Small intestine (tissue), 7 donors: Measurements from ENCODE around the gene LRMDA. TPM values are rescaled to one million over a fixed set of nuclear protein-coding genes. Genes with fewer than 3 reads are reported as not detected.

ENCODE experiments used
- DNase-seq, 2 donors: peaks; one replicate each; pipeline versions ENCODE4 v3.0.0 to v3.0.0-alpha.2; 2013
- FAIRE-seq: peaks from 2 replicates; lab custom pipeline; 2012; peaks lifted over from hg19 to GRCh38; lab: Jason Lieb, UNC
- H3K27ac ChIP-seq, 3 donors: one replicate each; pipeline ENCODE4 v1.5.1; 2013; ENCODE audit warnings: low read length in 2 of 3, mild to moderate bottlenecking in 2 of 3, control low read depth in 1 of 3, inconsistent platforms in 1 of 3, low read depth in 1 of 3, moderate library complexity in 1 of 3
- H3K27me3 ChIP-seq, 3 donors: one replicate each; pipeline ENCODE4 v1.6.1; 2013; ENCODE audit warnings: low read length in 3 of 3, inconsistent platforms in 1 of 3; ENCODE audit not compliant: control insufficient read depth in 3 of 3, insufficient read depth in 3 of 3
- H3K36me3 ChIP-seq, 3 donors: one replicate each; pipeline ENCODE4 v1.6.1; 2013; ENCODE audit warnings: low read length in 3 of 3, inconsistent platforms in 1 of 3, low read depth in 1 of 3, mild to moderate bottlenecking in 1 of 3, moderate library complexity in 1 of 3; ENCODE audit not compliant: control insufficient read depth in 3 of 3, insufficient read depth in 2 of 3
- H3K4me1 ChIP-seq, 3 donors: one replicate each; pipeline ENCODE4 v1.6.1; 2013; ENCODE audit warnings: low read length in 2 of 3, inconsistent platforms in 1 of 3, low read depth in 1 of 3, mild to moderate bottlenecking in 1 of 3, moderate library complexity in 1 of 3; ENCODE audit not compliant: control insufficient read depth in 3 of 3, insufficient read depth in 2 of 3
- H3K4me3 ChIP-seq, 3 donors: one replicate each; pipeline ENCODE4 v1.5.1; 2013; ENCODE audit warnings: low read length in 3 of 3, control low read depth in 1 of 3, inconsistent platforms in 1 of 3, low read depth in 1 of 3, mild to moderate bottlenecking in 1 of 3, moderate library complexity in 1 of 3
- H3K9me3 ChIP-seq, 2 donors: one replicate each; pipeline ENCODE4 v1.6.1; 2013; ENCODE audit warnings: low read depth in 1 of 2, low read length in 1 of 2; ENCODE audit not compliant: control insufficient read depth in 2 of 2, insufficient read depth in 1 of 2
- whole genome bisulfite sequencing, 3 donors: extraction: QIAGEN DNeasy Blood & Tissue Kit; methylation state at CpG; one replicate each; pipeline ENCODE4 v1.1.7; 2013; 5-methylcytosine and 5-hydroxymethylcytosine counted together
- polyA plus RNA-seq, 4 donors: library from polyadenylated mRNA; stranded (reverse) in 3 of 4; unstranded in 1 of 4; fragments of 200-250 nt in 3 of 4; fragments of 120-200 nt in 1 of 4; gene quantifications; one replicate each; pipeline versions ENCODE4 v1.2.1 to v1.2.3, GENCODE V29; 2013
- donor health status: healthy with polysubstance abuse.
- donor health status: control.
- donor health status: control.
- donor health status: Bipolar disorder and iron deficiency.
- donor health status: healthy.

Gene LRMDA
- polyA plus RNA-seq, 4 donors, result 5.6 to 16.2 (median 6.0) TPM; not detected in 1

GRCh38 chr10:75984067-75984466 lies 552.6 kb downstream of the LRMDA start:
- 91 to 95% (median 92%) methylated on average over 7 of the region's 7 CpGs for WGBS, 3 donors

GRCh38 chr10:75987616-75988015 lies 556.2 kb downstream of the LRMDA start:
- Histone ChIP-seq H3K9me3 (no peaks in the 10 kb centered on the region), H3K4me3 (no peak overlapping the region), H3K4me1 (no peaks in the 10 kb centered on the region), H3K36me3 (no peaks in the 10 kb centered on the region), H3K27me3 (no peaks in the 10 kb centered on the region), H3K27ac (no peak overlapping the region)
- DNase-seq (no peak), FAIRE-seq (no peak)
- WGBS, 3 donors, result 82 to 96% (median 85%) methylated on average over 1 of the region's 1 CpG

More at GRCh38 chr10:75984067-75984466, 552.6 kb downstream of the LRMDA start:
- Histone ChIP-seq H3K36me3 (no peaks in the 10 kb centered on the region), H3K27me3 (no peaks in the 10 kb centered on the region), H3K4me1 (no peaks in the 10 kb centered on the region), H3K27ac (no peak overlapping the region), H3K9me3 (no peaks in the 10 kb centered on the region), H3K4me3 (no peak overlapping the region)
- no peak for DNase-seq
- no peak for FAIRE-seq

- H3K27me3 ChIP-seq, result peaks cover 0 to 3% (median 0%) of the 10 kb centered on the region in 3 donors
- no peak for DNase-seq
- H3K4me3 ChIP-seq, result no peak overlapping the region
- no peak for FAIRE-seq
- H3K36me3 ChIP-seq, result no peaks in the 10 kb centered on the region
- H3K4me1 ChIP-seq, result no peaks in the 10 kb centered on the region
- H3K9me3 ChIP-seq, result no peaks in the 10 kb centered on the region
- H3K27ac ChIP-seq, result no peak overlapping the region
- WGBS, 3 donors, result 80 to 93% (median 92%) methylated on average over 9 of the region's 9 CpGs
These were observed 563.1 kb downstream of the LRMDA start for GRCh38 chr10:75994357-75995040.

GRCh38 chr10:75995041-75995430 lies 563.6 kb downstream of the LRMDA start:
- DNase-seq (no peak), FAIRE-seq (no peak)
- Histone ChIP-seq H3K9me3 (no peaks in the 10 kb centered on the region), H3K27ac (no peak overlapping the region), H3K27me3 (peaks cover 0 to 3% (median 0%) of the 10 kb centered on the region in 3 donors), H3K4me1 (no peaks in the 10 kb centered on the region), H3K4me3 (no peak overlapping the region), H3K36me3 (no peaks in the 10 kb centered on the region)
- 65 to 83% (median 75%) methylated on average over 1 of the region's 1 CpG for WGBS, 3 donors

GRCh38 chr10:75995720-75996119 lies 564.3 kb downstream of the LRMDA start:
- no peak overlapping the region for H3K4me3 ChIP-seq
- no peak overlapping the region for H3K27ac ChIP-seq
- H3K36me3 ChIP-seq, result no peaks in the 10 kb centered on the region
- no peaks in the 10 kb centered on the region for H3K9me3 ChIP-seq
- FAIRE-seq (no peak), DNase-seq (no peak)
- H3K4me1 ChIP-seq, result no peaks in the 10 kb centered on the region
- H3K27me3 ChIP-seq, result peaks cover 0 to 3% (median 0%) of the 10 kb centered on the region in 3 donors
- 9 to 53% (median 24%) methylated on average over 1 of the region's 1 CpG for WGBS, 3 donors

GRCh38 chr10:75999001-75999400 lies 567.6 kb downstream of the LRMDA start:
- Histone ChIP-seq H3K4me3 (no peak overlapping the region), H3K27me3 (peaks cover 0 to 3% (median 0%) of the 10 kb centered on the region in 3 donors), H3K27ac (no peak overlapping the region), H3K36me3 (no peaks in the 10 kb centered on the region), H3K4me1 (no peaks in the 10 kb centered on the region), H3K9me3 (no peaks in the 10 kb centered on the region)
- DNase-seq (no peak), FAIRE-seq (no peak)
- WGBS, 3 donors, result 70 to 90% (median 87%) methylated on average over 2 of the region's 2 CpGs

GRCh38 chr10:75999515-76000209 lies 568.2 kb downstream of the LRMDA start:
- no peaks in the 10 kb centered on the region for H3K27me3 ChIP-seq
- no peaks in the 10 kb centered on the region for H3K4me1 ChIP-seq
- FAIRE-seq (no peak), DNase-seq (no peak)
- no peaks in the 10 kb centered on the region for H3K9me3 ChIP-seq
- H3K36me3 ChIP-seq, result no peaks in the 10 kb centered on the region
- 91 to 96% (median 94%) methylated on average over 7 of the region's 7 CpGs for WGBS, 3 donors
- no peak overlapping the region for H3K27ac ChIP-seq
- H3K4me3 ChIP-seq, result no peak overlapping the region

- Histone ChIP-seq H3K4me1 (no peaks in the 10 kb centered on the region), H3K36me3 (no peaks in the 10 kb centered on the region), H3K27me3 (no peaks in the 10 kb centered on the region), H3K4me3 (no peak overlapping the region), H3K9me3 (no peaks in the 10 kb centered on the region), H3K27ac (no peak overlapping the region)
- no peak for FAIRE-seq
- 87 to 90% (median 88%) methylated on average over 5 of the region's 5 CpGs for WGBS, 3 donors
- no peak for DNase-seq
These were observed 569.1 kb downstream of the LRMDA start for GRCh38 chr10:76000550-76000949.
